Measurements from ENCODE around the gene SLC24A4. TPM values are rescaled to one million over a fixed set of nuclear protein-coding genes. Genes with fewer than 3 reads are reported as not detected.

Gene SLC24A4
- total RNA-seq, 1 experiment from 2014 or later = not detected

- ATAC-seq (no peak), DNase-seq (no peak)
- H3K9ac ChIP-seq (ENCODE audit: low read length) = no peak overlapping the region
- H3K27me3 ChIP-seq (ENCODE audit: low read length) = no peaks in the 10 kb centered on the region
- no peak overlapping the region for H3K4me3 ChIP-seq (ENCODE audit: low read length)
- BruUV-seq (replicated peaks) = no TSS peak
- H3K36me3 ChIP-seq (ENCODE audit: low read depth, low read length) = no peaks in the 10 kb centered on the region
- ChIA-PET CTCF (no interaction called here), POLR2A (ENCODE audit: unreplicated experiment) (no interaction called here)
- no peak overlapping the region for H3K4me2 ChIP-seq (ENCODE audit: low read length)
- H2AFZ ChIP-seq (ENCODE audit: low read length) = no peak overlapping the region
- H3F3A ChIP-seq (ENCODE audit: low read length, unreplicated experiment) = no peaks in the 10 kb centered on the region
- H3K4me1 ChIP-seq (ENCODE audit: insufficient read depth, low read length) = peaks cover 2% of the 10 kb centered on the region; the same call in 1 of the 2 replicates
- TF ChIP-seq CTCF (conservative IDR thresholded peaks at IDR 0.05; ENCODE audit: low read depth, low read length) (no peak), EZH2phosphoT487 (IDR thresholded peaks at IDR 0.05; ENCODE audit: borderline replicate concordance, low read length) (no peak), EZH2 (IDR thresholded peaks at IDR 0.05; ENCODE audit: low read length, unreplicated experiment) (no peak)
- no peaks in the 10 kb centered on the region for H4K20me1 ChIP-seq (ENCODE audit: low read length)
- intact Hi-C loops (cut with micrococcal nuclease) = no loop called here
- H3K79me2 ChIP-seq (ENCODE audit: low read length) = peaks cover 17% of the 10 kb centered on the region
- H3K9me2 ChIP-seq (replicated peaks; ENCODE audit: low read length) = no peaks in the 10 kb centered on the region
- no peak overlapping the region for H3K27ac ChIP-seq (ENCODE audit: low read length)
- H3K9me3 ChIP-seq (ENCODE audit: low read length) = no peaks in the 10 kb centered on the region
These were observed 196.5 kb downstream of the SLC24A4 start for GRCh38 chr14:92519246-92520101.

- Histone ChIP-seq H3K27ac (ENCODE audit: low read length) (no peak overlapping the region), H2AFZ (ENCODE audit: low read length) (no peak overlapping the region), H3K4me3 (ENCODE audit: low read length) (no peak overlapping the region), H3K36me3 (ENCODE audit: low read depth, low read length) (no peaks in the 10 kb centered on the region), H3K9ac (ENCODE audit: low read length) (no peak overlapping the region), H3K4me1 (ENCODE audit: insufficient read depth, low read length) (no peaks in the 10 kb centered on the region), H3K79me2 (ENCODE audit: low read length) (peaks cover 8% of the 10 kb centered on the region), H3K9me3 (ENCODE audit: low read length) (no peaks in the 10 kb centered on the region), H3F3A (ENCODE audit: low read length, unreplicated experiment) (no peaks in the 10 kb centered on the region), H3K4me2 (ENCODE audit: low read length) (no peak overlapping the region), H3K27me3 (ENCODE audit: low read length) (no peaks in the 10 kb centered on the region), H3K9me2 (replicated peaks; ENCODE audit: low read length) (no peaks in the 10 kb centered on the region), H4K20me1 (ENCODE audit: low read length) (no peaks in the 10 kb centered on the region)
- TF ChIP-seq EZH2 (IDR thresholded peaks at IDR 0.05; ENCODE audit: low read length, unreplicated experiment) (no peak), EZH2phosphoT487 (IDR thresholded peaks at IDR 0.05; ENCODE audit: borderline replicate concordance, low read length) (no peak), CTCF (conservative IDR thresholded peaks at IDR 0.05; ENCODE audit: low read depth, low read length) (no peak)
- no TSS peak for BruUV-seq (replicated peaks)
- no peak for DNase-seq
- ChIA-PET POLR2A (ENCODE audit: unreplicated experiment) (no interaction called here), CTCF (no interaction called here)
- intact Hi-C loops (cut with micrococcal nuclease) = no loop called here
- no peak for ATAC-seq
These were observed 197.4 kb downstream of the SLC24A4 start for GRCh38 chr14:92520102-92521057.
